ENCODE measurements around the gene STK33.

Gene STK33

GRCh38 chr11:8360086-8360828 is 233.8 kb downstream of the STK33 start:
- in situ Hi-C loops (cut with MboI; ENCODE audit: low sequenced_read_pairs): no loop called here

DNA sequence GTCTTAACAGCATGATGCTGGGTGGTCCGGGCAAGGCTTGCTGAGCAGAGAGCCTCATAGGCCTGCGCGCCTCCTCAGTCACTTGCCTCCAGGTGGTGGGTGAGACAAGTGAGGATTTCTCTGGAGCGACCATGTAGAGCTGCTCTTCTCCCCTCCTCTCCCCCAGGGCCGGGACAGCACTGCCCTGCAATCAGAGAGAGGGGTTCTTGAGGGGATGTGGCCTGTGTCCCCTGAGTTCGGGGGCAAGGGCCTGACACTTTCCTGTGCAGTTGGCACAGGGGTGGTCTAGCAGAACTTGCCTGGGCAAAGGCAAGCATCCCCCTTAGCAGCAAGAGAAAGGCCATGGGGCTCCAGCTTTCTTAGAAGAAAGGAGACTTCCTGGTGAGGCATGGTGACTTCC is 234.5 kb downstream of the STK33 start:
- in situ Hi-C loops (cut with MboI; ENCODE audit: low sequenced_read_pairs): no loop called here

DNA sequence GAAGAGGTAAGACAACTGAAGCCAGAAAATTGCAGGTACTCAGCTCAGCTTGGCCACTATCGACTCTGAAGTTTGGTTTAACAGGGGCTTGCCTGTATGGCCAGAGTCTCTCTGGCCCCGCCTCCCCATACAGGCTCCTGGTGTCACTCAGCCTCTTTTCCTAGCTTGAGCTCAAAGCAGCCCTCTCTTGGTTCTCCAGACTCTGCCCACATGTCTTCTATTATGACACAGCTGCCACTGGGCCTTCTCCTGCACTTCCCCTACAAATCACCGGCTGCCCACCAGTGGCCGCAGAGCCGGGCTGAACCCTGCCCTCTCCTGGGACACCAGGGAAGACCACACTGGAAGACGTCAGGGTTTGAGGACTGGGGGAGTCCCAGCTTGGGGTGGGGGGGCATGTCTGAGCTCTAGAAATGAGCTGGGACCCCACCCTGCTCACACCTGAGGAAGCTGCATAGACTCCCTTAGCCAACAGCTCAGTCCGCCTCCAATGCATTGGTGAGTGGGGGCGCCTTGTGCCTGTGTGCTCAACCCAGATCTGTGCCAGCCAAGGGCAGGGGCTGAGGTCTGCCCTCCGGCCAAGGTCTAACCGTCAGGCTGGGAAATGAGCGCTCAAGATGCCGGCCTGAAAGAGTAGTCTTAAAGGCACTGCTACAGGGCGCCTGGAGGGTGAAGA is 236.0 kb downstream of the STK33 start:
- in situ Hi-C loops (cut with MboI; ENCODE audit: low sequenced_read_pairs): no loop called here

GRCh38 chr11:8357505-8357888 is 236.5 kb downstream of the STK33 start:
- in situ Hi-C loops (cut with MboI; ENCODE audit: low sequenced_read_pairs): no loop called here

DNA sequence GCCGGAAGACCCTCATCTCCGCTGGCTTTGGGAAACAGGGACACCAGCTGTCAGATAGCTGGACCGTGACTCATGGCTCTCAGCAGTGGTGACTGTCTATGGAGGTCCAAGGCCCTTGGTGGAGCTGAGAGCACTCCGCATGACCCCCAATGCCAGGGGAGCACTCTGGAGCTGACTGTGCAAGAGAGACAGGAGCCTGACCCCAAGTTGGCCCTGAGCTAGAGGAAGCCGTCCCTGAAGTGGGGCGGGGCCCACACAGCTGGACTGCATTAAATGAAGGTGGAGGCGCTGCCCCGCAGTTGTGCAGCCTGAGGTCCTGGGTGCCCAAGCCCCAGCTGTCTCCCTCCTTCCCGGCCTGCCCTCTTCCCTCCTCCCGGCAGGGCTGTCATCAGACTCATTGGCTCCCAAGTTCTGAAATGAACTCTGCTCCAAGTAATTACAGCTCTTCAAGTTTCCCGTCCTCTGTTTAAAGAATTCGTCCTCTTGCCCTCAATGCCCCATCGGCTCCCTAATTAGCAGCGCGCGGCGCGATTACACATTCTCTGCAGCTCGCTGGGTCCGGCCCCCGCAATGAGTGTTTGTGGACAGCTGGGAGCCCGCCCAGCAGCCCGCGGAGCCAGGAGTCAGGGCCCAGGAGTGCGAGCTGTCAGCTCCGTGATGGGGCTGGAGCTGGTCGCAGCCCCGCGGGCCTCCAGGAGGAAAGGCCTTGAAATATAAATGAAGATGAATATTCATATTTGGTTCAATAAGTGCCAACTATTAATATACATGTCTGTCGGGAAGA is 237.1 kb downstream of the STK33 start:
- in situ Hi-C loops (cut with MboI; ENCODE audit: low sequenced_read_pairs): no loop called here

- in situ Hi-C loops (cut with MboI; ENCODE audit: low sequenced_read_pairs): no loop called here
Measured at GRCh38 chr11:8356216-8356615, 237.8 kb downstream of the STK33 start.

DNA sequence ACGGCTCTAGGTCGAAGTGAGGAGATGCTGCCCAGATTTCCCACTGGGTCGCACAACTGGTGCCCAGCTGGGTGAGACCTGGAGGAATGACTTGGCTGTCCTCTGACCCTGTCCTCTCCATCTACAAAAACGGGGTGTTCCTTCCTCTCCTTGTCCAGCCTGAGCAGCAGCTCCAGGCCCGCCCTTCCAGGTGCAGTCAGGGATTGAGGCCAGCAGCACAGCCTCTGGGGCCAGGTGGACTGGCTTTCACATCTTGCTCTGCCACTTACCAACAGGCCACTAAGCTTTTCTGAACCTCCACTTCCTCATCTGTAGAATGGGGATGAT is 238.6 kb downstream of the STK33 start:
- in situ Hi-C loops (cut with MboI; ENCODE audit: low sequenced_read_pairs): no loop called here

DNA sequence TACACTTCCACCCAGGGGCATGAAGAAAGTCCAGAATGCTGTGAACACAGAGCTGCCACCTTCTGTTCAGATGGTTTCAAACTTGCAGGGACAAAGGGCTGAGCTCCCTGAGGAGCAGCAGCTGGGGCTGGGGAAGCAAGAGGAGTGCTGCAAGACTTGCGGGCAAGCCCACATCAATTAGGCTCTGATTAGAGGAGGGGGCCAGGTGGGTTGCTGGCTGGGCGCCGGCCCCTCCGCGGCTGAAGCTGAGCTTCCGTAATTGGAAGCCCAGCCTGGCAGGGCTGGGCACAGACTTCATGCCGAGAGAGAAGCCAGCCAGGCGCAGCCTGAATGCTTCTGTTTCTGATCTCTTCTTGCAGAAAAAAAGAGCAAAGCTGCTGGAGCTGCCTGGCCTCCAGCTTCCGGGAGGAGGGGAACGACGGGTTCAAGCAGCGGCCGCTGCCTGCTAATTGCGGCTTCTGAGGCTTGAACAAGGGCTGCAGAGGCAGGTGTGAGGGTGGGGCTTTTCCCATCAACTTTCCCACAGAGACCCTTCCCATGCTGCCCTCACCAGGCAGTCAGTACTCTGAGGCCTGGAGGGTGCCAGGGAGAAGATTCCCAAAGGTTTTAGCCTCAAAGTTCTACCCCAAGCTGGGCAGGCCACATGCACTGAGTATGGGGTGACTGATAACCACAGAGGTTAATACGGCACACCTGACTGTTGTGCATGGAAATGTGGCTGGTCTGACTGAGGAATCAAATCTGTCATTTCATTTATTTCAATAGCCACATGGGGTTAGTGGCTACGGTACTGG is 239.2 kb downstream of the STK33 start:
- in situ Hi-C loops (cut with MboI; ENCODE audit: low sequenced_read_pairs): no loop called here

DNA sequence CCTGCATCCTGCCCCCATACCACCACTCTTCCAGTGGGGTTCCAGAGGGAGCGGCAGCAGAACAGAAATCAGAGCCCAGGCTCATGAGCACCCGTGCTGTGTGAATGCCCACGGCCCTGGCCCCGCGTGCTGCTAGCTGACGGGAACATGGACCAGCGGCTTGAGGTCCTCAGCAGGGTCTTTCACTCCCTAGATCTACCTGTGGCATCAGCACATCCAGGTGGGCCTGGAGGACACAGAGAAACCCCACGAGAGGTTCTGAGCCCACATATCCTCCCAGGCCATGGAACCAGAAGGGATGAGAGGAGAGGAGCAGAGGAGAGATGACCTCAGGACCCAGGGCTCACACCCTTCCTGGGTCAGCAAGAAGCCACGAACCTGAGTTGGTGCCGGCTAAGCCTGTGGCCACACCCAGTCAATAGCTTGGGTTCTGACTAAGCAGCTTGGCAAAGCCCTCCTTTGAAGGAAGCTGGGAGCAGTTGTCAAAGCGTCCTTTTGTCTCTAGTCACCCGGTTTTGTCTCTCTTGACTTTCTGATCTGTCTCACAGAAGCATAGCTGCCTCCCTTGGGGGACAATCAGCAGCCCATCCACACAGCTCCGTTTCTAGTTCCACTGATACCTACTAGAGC is 241.0 kb downstream of the STK33 start:
- in situ Hi-C loops (cut with MboI; ENCODE audit: low sequenced_read_pairs): no loop called here

- in situ Hi-C loops (cut with MboI; ENCODE audit: low sequenced_read_pairs): no loop called here
Measured at GRCh38 chr11:8352103-8352875, 241.7 kb downstream of the STK33 start.

- in situ Hi-C loops (cut with MboI; ENCODE audit: low sequenced_read_pairs): no loop called here
Measured at GRCh38 chr11:8351223-8351622, 242.8 kb downstream of the STK33 start.

DNA sequence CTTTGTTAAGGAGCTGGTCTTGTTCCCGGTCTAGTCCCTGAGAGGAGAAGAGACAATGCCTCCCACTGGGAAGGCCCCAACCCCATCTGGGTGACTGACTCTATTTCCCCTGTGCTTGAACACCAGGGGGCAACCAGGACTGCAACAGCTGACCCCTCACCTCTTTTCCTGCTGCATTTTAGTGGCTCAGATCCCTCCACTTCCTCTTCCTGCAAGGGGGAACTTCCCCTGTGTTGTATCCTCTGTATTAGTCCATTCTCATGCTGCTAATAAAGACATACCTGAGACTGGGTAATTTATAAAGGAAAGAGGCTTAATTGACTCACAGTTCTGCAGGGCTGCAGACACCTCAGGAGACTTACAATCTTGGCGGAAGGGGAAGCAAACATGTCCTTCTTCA is 246.1 kb downstream of the STK33 start:
- in situ Hi-C loops (cut with MboI; ENCODE audit: low sequenced_read_pairs): no loop called here

DNA sequence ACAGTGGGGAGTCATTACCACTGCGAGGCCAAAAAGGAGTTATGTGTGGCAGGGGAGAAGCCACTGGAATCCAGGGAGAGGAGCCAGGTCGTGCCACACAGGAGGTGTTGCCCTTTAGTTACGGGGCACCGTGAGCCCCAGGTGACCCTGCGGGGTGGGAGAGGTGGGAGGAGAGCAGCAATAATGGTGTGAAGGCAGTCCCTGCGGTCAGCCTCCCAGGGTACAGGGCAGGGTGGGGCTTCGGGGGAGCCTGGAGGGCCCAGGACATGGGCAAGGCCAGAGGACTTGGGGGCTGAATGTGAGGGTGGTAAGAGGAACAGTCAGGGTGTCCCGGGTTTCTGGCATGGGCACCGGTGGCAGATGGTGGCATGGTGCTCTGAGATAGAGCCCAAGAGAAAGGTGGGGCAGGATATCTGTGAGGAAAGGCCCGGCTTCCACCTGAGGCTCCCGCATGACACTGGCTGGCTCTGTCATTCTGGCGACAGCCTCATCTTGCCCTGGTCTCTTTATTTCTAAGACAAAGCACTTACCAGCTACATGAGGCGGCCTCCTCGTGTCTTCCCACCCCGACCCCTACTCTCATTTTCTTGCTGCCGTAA is 247.8 kb downstream of the STK33 start:
- in situ Hi-C loops (cut with MboI; ENCODE audit: low sequenced_read_pairs): no loop called here

DNA sequence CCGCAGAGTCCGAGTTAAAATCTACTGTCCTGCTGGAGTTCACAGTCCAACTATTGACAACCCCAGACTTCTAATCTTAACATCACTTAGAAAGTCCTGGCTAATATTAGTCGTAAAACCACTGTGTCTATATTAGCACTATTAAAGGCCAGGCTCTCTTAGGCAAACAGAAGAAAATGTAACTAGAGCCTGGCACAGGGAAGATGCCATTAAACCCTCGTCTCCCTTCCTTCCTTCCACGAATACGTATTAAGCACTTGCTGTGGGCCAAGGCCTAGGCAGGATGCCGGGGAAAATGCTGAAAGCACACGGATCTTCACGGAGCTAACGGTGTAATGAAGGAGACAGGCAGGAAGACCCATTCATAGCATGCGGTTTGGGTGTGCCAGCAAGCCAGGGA is 248.8 kb downstream of the STK33 start:
- in situ Hi-C loops (cut with MboI; ENCODE audit: low sequenced_read_pairs): no loop called here

DNA sequence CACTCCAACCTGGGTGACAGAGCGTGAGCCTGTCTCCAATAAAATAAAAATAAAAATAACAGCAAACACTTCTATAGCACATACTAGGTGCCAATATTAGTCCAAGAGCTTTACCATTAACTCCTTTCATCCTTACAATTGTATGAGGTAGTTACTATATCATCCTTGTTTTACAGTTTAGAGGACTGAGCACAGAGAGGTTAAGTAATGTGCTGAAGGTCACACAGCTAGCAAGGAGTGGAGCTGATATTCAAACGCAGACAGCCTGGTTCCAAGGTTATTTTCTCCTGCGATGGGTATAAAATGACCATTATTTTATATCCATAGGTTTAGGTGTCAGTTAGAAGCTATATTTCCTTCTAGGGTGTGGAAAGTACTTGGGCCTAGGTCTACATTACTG is 249.7 kb downstream of the STK33 start:
- in situ Hi-C loops (cut with MboI; ENCODE audit: low sequenced_read_pairs): no loop called here

DNA sequence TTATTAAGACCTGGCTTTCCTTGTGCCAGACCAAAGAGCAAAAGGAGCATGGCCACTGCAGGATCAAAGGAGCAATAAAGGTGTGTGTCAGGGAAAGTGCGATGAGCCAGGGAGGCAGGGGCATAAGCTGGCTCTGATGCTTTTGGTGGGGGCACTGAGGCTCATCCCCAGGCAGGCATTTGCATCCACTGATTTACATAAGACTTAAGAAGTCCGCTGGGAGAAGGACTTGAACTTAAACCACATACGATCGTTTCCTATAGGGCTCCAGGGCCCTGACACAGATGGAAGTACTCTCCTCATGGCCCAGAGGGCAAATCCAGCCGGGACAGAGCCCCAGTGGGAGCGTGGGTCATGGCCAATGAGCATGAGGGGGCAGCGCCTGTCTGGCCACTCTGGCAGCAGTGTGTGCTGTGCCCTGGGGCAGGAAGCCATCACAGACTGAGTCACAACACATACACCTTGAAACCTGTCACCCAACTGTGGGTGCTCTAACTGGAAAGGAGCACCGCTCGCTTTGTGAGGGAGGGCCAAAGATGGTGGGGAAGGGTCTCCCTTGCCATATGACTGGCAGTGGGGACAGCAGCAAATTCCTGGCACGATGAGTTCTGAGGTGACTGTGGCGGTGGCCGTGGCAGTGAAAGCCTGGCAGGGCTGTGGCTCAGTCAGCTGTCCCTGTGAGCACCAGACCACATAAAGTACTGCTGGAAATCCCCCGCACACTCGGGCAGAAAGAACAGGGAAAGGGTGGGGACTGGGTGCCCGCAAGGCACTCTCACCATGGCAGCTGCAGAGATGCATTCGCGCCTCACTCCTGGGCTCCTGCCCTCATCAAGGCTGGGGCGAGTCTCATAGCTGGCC is 251.0 kb downstream of the STK33 start:
- in situ Hi-C loops (cut with MboI; ENCODE audit: low sequenced_read_pairs): no loop called here

- in situ Hi-C loops (cut with MboI; ENCODE audit: low sequenced_read_pairs): no loop called here
Measured at GRCh38 chr11:8341996-8342395, 252.0 kb downstream of the STK33 start.

Measured in HL-60/S4 treated with phorbol 12-myristate 13-acetate at 8.2 ng/mL for 4 days and 3 days (cell line).